Breast epithelium (tissue), 4 donors: Measurements from ENCODE around the gene ATP1B4. TPM values are rescaled to one million over a fixed set of nuclear protein-coding genes. Genes with fewer than 3 reads are reported as not detected.

Experiments used
- DNase-seq, 2 donors: peaks; one replicate each; pipeline ENCODE4 v3.0.0-alpha.2; 2019; ENCODE audit warnings: low spot score in 2 of 2
- H3K27ac ChIP-seq, 2 donors: fragments of 200-600 bp; sonication (generic) in 1 of 2; one replicate each; pipeline ENCODE4 v1.5.1; 2016 to 2019; ENCODE audit warnings: mild to moderate bottlenecking in 1 of 2
- H3K27me3 ChIP-seq, 2 donors: fragments of 200-600 bp; sonication (generic) in 1 of 2; one replicate each; pipeline versions ENCODE4 v1.5.1 to v1.6.0; 2017 to 2019; ENCODE audit warnings: control low read depth in 1 of 2, mild to moderate bottlenecking in 1 of 2
- H3K36me3 ChIP-seq: fragments of 200-600 bp; one replicate; pipeline ENCODE4 v1.5.1; 2019
- H3K4me1 ChIP-seq, 2 donors: fragments of 200-600 bp; sonication (generic); one replicate each; pipeline ENCODE4 v1.5.1; 2016 to 2019; ENCODE audit warnings: control low read depth in 1 of 2
- H3K4me3 ChIP-seq, 3 donors: fragments of 200-600 bp; sonication (generic); 1 replicate in 2 of 3; 2 replicates in 1 of 3; pipeline ENCODE4 v1.5.1; 2016 to 2019; ENCODE audit warnings: mild to moderate bottlenecking in 3 of 3, moderate library complexity in 2 of 3
- H3K9me3 ChIP-seq, 2 donors: fragments of 200-600 bp; sonication (generic) in 1 of 2; one replicate each; pipeline ENCODE4 v1.5.1; 2016 to 2019; ENCODE audit warnings: control low read depth in 1 of 2
- CTCF ChIP-seq, 3 donors: fragments of 450-650 bp; IDR thresholded peaks; one replicate each; pipeline ENCODE4 v1.5.1; 2016 to 2017; ENCODE audit warnings: antibody characterized with exemption in 3 of 3, mild to moderate bottlenecking in 3 of 3, moderate library complexity in 3 of 3
- POLR2A ChIP-seq: fragments of 450-650 bp; IDR thresholded peaks from one replicate; pipeline ENCODE4 v1.6.1; 2016; ENCODE audit warnings: antibody characterized with exemption, mild to moderate bottlenecking, moderate library complexity
- POLR2AphosphoS5 ChIP-seq, 3 donors: sonication (generic); formaldehyde crosslinking; IDR thresholded peaks; one replicate each; pipeline ENCODE4 v1.6.1; 2017; ENCODE audit warnings: antibody characterized with exemption in 3 of 3
- intact Hi-C: fragments of 100-400 bp; cut with DNase I; formaldehyde crosslinking; loops from one replicate; pipeline ENCODE4 v1.15.1; 2023; ENCODE audit warnings: low total_unique reads
- total RNA-seq, 3 donors: library from RNA; depleted of rRNA; stranded (reverse); fragments of >200 nt; gene quantifications; one replicate each; pipeline ENCODE4 v1.1.0, GENCODE V29; 2016

The ATP1B4 gene
- total RNA-seq, 3 donors from 2014 or later = not detected

- Histone ChIP-seq H3K4me1 (no peaks in the 10 kb centered on the region), H3K36me3 (no peaks in the 10 kb centered on the region), H3K27ac (no peak overlapping the region), H3K4me3 (no peak overlapping the region), H3K9me3 (no peaks in the 10 kb centered on the region), H3K27me3 (peaks cover 0 to 31% of the 10 kb centered on the region in 2 donors)
- intact Hi-C loops = no loop called here
- DNase-seq = no peak
- TF ChIP-seq POLR2AphosphoS5 (IDR thresholded peaks at IDR 0.05) = no peak
- TF ChIP-seq CTCF (IDR thresholded peaks at IDR 0.05) = no peak
- no peak for TF ChIP-seq POLR2A
Observed at GRCh38 chrX:120378570-120378969, 16.7 kb downstream of the ATP1B4 start.

GRCh38 chrX:120379937-120380681 lies 18.2 kb downstream of the ATP1B4 start:
- Histone ChIP-seq H3K27ac (no peak overlapping the region), H3K9me3 (no peaks in the 10 kb centered on the region), H3K27me3 (peaks cover 0 to 36% of the 10 kb centered on the region in 2 donors), H3K4me1 (no peaks in the 10 kb centered on the region), H3K4me3 (no peak overlapping the region), H3K36me3 (no peaks in the 10 kb centered on the region)
- DNase-seq = no peak
- no peak for TF ChIP-seq POLR2A
- intact Hi-C loops = no loop called here

- H3K27ac ChIP-seq = no peak overlapping the region
- TF ChIP-seq POLR2A (no peak), POLR2AphosphoS5 (IDR thresholded peaks at IDR 0.05) (no peak), CTCF (IDR thresholded peaks at IDR 0.05) (peak in 2 of 3 donors; percentile 20 to 38)
- H3K4me3 ChIP-seq = no peak overlapping the region
- intact Hi-C loops = no loop called here
- H3K4me1 ChIP-seq = no peaks in the 10 kb centered on the region
- peaks cover 0 to 36% of the 10 kb centered on the region in 2 donors for H3K27me3 ChIP-seq
- no peaks in the 10 kb centered on the region for H3K36me3 ChIP-seq
- DNase-seq = no peak
- H3K9me3 ChIP-seq = no peaks in the 10 kb centered on the region
Observed at GRCh38 chrX:120380699-120381098, 18.8 kb downstream of the ATP1B4 start.

GRCh38 chrX:120401301-120401700 lies 39.4 kb downstream of the ATP1B4 start:
- Histone ChIP-seq H3K9me3 (no peaks in the 10 kb centered on the region), H3K4me3 (no peak overlapping the region), H3K27me3 (peaks cover 0 to 6% of the 10 kb centered on the region in 2 donors), H3K27ac (no peak overlapping the region), H3K4me1 (no peaks in the 10 kb centered on the region), H3K36me3 (no peaks in the 10 kb centered on the region)
- no peak for TF ChIP-seq CTCF (IDR thresholded peaks at IDR 0.05)
- no peak for TF ChIP-seq POLR2A
- no peak for TF ChIP-seq POLR2AphosphoS5 (IDR thresholded peaks at IDR 0.05)
- intact Hi-C loops = no loop called here
- no peak for DNase-seq

GRCh38 chrX:120402369-120402768 lies 40.5 kb downstream of the ATP1B4 start:
- Histone ChIP-seq H3K4me3 (no peak overlapping the region), H3K4me1 (no peaks in the 10 kb centered on the region), H3K9me3 (no peaks in the 10 kb centered on the region), H3K27me3 (peaks cover 0 to 6% of the 10 kb centered on the region in 2 donors), H3K36me3 (no peaks in the 10 kb centered on the region), H3K27ac (no peak overlapping the region)
- intact Hi-C loops = no loop called here
- TF ChIP-seq POLR2A = no peak
- DNase-seq = no peak

GRCh38 chrX:120406638-120407037 lies 44.7 kb downstream of the ATP1B4 start:
- no peak overlapping the region for H3K27ac ChIP-seq
- no peaks in the 10 kb centered on the region for H3K4me1 ChIP-seq
- peaks cover 0 to 3% of the 10 kb centered on the region in 2 donors for H3K9me3 ChIP-seq
- H3K27me3 ChIP-seq = no peaks in the 10 kb centered on the region
- intact Hi-C loops = no loop called here
- DNase-seq = no peak
- no peaks in the 10 kb centered on the region for H3K36me3 ChIP-seq
- H3K4me3 ChIP-seq = no peak overlapping the region
- no peak for TF ChIP-seq POLR2A
- no peak for TF ChIP-seq CTCF (IDR thresholded peaks at IDR 0.05)
- TF ChIP-seq POLR2AphosphoS5 (IDR thresholded peaks at IDR 0.05) = no peak
